Neural progenitor cell (in vitro differentiated cells): ENCODE results near the gene G3BP1. TPM values are rescaled to one million over a fixed set of nuclear protein-coding genes. Genes with fewer than 3 reads are reported as not detected.

Experiments used
- DNase-seq: peaks from one replicate; pipeline ENCODE4 v3.0.0-alpha.2; 2016; ENCODE audit warnings: low spot score
- H2AFZ ChIP-seq: fragments of 200-600 bp; sonication (generic); replicated peaks from 2 replicates; pipeline ENCODE4 v1.6.1; 2016; ENCODE audit warnings: antibody characterized with exemption
- H3F3A ChIP-seq: fragments of 200-600 bp; sonication (generic); 2 replicates; pipeline ENCODE4 v1.6.1; 2016; ENCODE audit warnings: antibody characterized with exemption, low read depth
- H3K27ac ChIP-seq: fragments of 200-600 bp; sonication (generic); 2 replicates; pipeline ENCODE4 v1.5.1; 2016; ENCODE audit warnings: mild to moderate bottlenecking
- H3K27me3 ChIP-seq: fragments of 200-600 bp; sonication (generic); 2 replicates; pipeline ENCODE4 v1.6.1; 2016; ENCODE audit warnings: mild to moderate bottlenecking, moderate library complexity
- H3K36me3 ChIP-seq: fragments of 200-600 bp; sonication (generic); 2 replicates; pipeline ENCODE4 v1.5.1; 2016
- H3K4me1 ChIP-seq: fragments of 200-600 bp; sonication (generic); 2 replicates; pipeline ENCODE4 v1.6.1; 2016; ENCODE audit warnings: mixed run types
- H3K4me2 ChIP-seq: fragments of 200-600 bp; sonication (generic); 2 replicates; pipeline ENCODE4 v1.6.1; 2016
- H3K4me3 ChIP-seq: fragments of 200-600 bp; sonication (generic); 2 replicates; pipeline ENCODE4 v1.5.1; 2016
- H3K79me2 ChIP-seq: fragments of 200-600 bp; sonication (generic); 2 replicates; pipeline ENCODE4 v1.6.1; 2016; ENCODE audit warnings: low read depth
- H3K9ac ChIP-seq: fragments of 200-600 bp; sonication (generic); 2 replicates; pipeline ENCODE4 v1.6.1; 2016
- H3K9me3 ChIP-seq: fragments of 200-600 bp; sonication (generic); 2 replicates; pipeline ENCODE4 v1.5.1; 2016; ENCODE audit warnings: low read depth
- H4K20me1 ChIP-seq: fragments of 200-600 bp; sonication (generic); 2 replicates; pipeline ENCODE4 v1.6.1; 2016; ENCODE audit warnings: low read depth
- H3K27ac Mint-ChIP-seq: 3 replicates; pipeline ENCODE4 v1.8.0; 2021; ENCODE audit warnings: mixed read lengths
- H3K27me3 Mint-ChIP-seq: 2 replicates; pipeline ENCODE4 v1.8.0; 2022; ENCODE audit warnings: low read depth, mild to moderate bottlenecking, inconsistent platforms, moderate library complexity, mixed read lengths; ENCODE audit not compliant: insufficient read depth
- H3K36me3 Mint-ChIP-seq: 3 replicates; pipeline ENCODE4 v1.8.0; 2021; ENCODE audit warnings: mixed read lengths
- H3K4me1 Mint-ChIP-seq: 3 replicates; pipeline ENCODE4 v1.8.0; 2021; ENCODE audit warnings: mixed read lengths
- H3K4me3 Mint-ChIP-seq: 3 replicates; pipeline ENCODE4 v1.8.0; 2021; ENCODE audit warnings: mild to moderate bottlenecking, moderate library complexity, mixed read lengths
- H3K9me3 Mint-ChIP-seq: 3 replicates; pipeline ENCODE4 v1.8.0; 2020; ENCODE audit warnings: mixed read lengths
- EZH2 ChIP-seq: fragments of 200-600 bp; sonication (generic); IDR thresholded peaks from 2 replicates; pipeline ENCODE4 v1.6.1; 2017; ENCODE audit warnings: antibody characterized with exemption, mild to moderate bottlenecking, moderate library complexity
- EZH2phosphoT487 ChIP-seq: fragments of 200-600 bp; sonication (generic); IDR thresholded peaks from 2 replicates; pipeline ENCODE4 v1.6.1; 2017; ENCODE audit warnings: antibody characterized with exemption
- total RNA-seq: library from RNA; depleted of rRNA; stranded (reverse); fragments of >200 nt; gene quantifications from 2 replicates; pipeline ENCODE4 v1.2.3, GENCODE V29; 2015; ENCODE audit warnings: low replicate concordance
- TF ChIP-seq, protein P1 (sequence below): fragments of 200-600 bp; sonication (generic); IDR thresholded peaks from 2 replicates; pipeline ENCODE4 v1.5.1; 2017; ENCODE audit warnings: antibody characterized with exemption, mild to moderate bottlenecking

G3BP1 gene
- total RNA-seq, 1 donor from 2014 or later = 304 TPM

DNA sequence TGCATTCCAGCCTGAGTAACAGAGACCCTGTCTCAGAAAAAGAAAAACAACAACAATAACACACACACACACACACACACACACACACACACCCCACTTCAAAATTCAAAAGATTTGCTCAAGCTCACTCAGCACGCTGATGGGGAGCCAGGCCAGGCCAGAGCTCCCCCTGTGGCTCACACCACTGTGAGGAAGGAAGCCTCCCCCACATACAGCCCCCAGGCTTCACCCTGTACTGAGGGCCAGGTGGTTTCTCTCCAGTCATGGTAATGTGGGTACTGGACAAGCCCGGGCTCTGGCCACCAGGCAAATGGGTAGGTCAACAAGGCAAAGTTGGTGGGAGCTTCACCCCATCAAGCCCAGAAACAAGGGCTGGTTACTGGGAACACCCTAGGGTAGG lies 32.4 kb upstream of the G3BP1 start:
- peaks cover 2% of the 10 kb centered on the region for H3K27me3 Mint-ChIP-seq
- Histone ChIP-seq H3K4me1 (no peaks in the 10 kb centered on the region), H3K27me3 (no peaks in the 10 kb centered on the region), H3F3A (peaks cover 6% of the 10 kb centered on the region), H2AFZ (no peak overlapping the region), H3K9me3 (no peaks in the 10 kb centered on the region), H3K4me3 (no peak overlapping the region), H3K27ac (no peak overlapping the region), H3K36me3 (no peaks in the 10 kb centered on the region), H3K79me2 (no peaks in the 10 kb centered on the region), H3K4me2 (no peak overlapping the region), H3K9ac (no peak overlapping the region), H4K20me1 (no peaks in the 10 kb centered on the region)
- H3K9me3 Mint-ChIP-seq = no peaks in the 10 kb centered on the region
- DNase-seq = no peak
- H3K4me1 Mint-ChIP-seq = peaks cover 21% of the 10 kb centered on the region
- H3K4me3 Mint-ChIP-seq = no peak overlapping the region
- TF ChIP-seq EZH2phosphoT487 (no peak), EZH2 (no peak)
- TF ChIP-seq, protein P1, sequence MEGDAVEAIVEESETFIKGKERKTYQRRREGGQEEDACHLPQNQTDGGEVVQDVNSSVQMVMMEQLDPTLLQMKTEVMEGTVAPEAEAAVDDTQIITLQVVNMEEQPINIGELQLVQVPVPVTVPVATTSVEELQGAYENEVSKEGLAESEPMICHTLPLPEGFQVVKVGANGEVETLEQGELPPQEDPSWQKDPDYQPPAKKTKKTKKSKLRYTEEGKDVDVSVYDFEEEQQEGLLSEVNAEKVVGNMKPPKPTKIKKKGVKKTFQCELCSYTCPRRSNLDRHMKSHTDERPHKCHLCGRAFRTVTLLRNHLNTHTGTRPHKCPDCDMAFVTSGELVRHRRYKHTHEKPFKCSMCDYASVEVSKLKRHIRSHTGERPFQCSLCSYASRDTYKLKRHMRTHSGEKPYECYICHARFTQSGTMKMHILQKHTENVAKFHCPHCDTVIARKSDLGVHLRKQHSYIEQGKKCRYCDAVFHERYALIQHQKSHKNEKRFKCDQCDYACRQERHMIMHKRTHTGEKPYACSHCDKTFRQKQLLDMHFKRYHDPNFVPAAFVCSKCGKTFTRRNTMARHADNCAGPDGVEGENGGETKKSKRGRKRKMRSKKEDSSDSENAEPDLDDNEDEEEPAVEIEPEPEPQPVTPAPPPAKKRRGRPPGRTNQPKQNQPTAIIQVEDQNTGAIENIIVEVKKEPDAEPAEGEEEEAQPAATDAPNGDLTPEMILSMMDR = no peak
- H3K27ac Mint-ChIP-seq = no peak overlapping the region
- peaks cover 3% of the 10 kb centered on the region for H3K36me3 Mint-ChIP-seq

DNA sequence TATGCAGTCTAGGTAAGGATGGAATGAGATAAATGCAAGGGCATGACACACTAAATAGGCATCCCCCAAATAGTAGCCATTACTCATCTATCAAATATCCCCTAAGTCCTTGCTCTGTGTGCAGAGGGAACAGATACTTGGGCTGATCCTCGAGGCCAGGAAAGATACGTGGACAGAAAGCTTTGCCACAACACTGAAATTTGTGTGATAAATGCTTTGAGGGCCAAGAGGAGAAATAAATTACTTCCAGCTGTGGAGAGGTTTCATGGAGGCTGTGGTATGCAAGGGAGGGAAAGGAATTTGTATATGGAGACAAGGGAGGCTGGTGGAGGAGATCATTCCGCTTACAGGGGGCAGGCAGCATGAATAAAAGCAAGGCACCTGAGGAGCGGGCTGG lies 31.8 kb upstream of the G3BP1 start:
- Histone ChIP-seq H3K4me1 (no peaks in the 10 kb centered on the region), H3K79me2 (no peaks in the 10 kb centered on the region), H3F3A (peaks cover 6% of the 10 kb centered on the region), H3K9me3 (no peaks in the 10 kb centered on the region), H3K27ac (no peak overlapping the region), H2AFZ (no peak overlapping the region), H3K4me2 (no peak overlapping the region), H3K36me3 (no peaks in the 10 kb centered on the region), H4K20me1 (no peaks in the 10 kb centered on the region), H3K4me3 (no peak overlapping the region), H3K9ac (no peak overlapping the region), H3K27me3 (no peaks in the 10 kb centered on the region)
- Mint-ChIP-seq H3K27ac (peak overlapping the region; percentile 88), H3K36me3 (peaks cover 3% of the 10 kb centered on the region), H3K4me1 (peaks cover 21% of the 10 kb centered on the region), H3K4me3 (peak overlapping the region; percentile 41), H3K27me3 (peaks cover 2% of the 10 kb centered on the region), H3K9me3 (no peaks in the 10 kb centered on the region)
- peak; percentile 13 for DNase-seq
- TF ChIP-seq EZH2 (no peak), EZH2phosphoT487 (no peak)
- TF ChIP-seq, protein P1 = no peak

DNA sequence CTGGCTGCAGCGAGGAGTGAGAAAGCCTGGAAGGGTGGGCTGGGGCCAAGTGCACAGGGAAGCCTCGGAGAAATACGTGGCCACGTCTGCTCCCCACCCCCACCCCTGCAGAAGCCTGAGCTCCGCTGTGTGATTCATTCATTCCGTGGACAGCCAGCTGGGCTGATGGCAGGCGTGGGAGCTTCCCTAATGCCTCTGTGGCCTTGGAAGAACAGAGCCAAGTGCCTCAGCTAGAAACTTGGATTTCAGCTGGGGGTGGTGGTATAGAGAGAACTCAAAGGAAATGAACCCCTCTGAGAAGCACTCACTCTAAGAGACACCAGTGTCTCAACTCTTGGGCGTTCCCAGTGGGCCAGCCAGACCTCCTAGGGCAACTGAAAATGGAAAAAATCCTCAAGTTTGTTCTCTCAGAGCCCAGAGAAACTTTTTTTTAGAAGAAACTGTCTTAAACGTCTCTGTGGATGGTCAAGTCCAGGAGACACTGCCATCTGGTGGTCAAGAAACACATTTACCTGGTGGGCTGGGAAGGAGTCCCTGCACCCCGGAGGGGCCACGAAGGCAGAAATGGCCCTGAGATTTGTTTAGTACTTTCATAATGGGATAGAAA lies 31.3 kb upstream of the G3BP1 start:
- Histone ChIP-seq H3F3A (peaks cover 6% of the 10 kb centered on the region), H3K4me1 (no peaks in the 10 kb centered on the region), H2AFZ (no peak overlapping the region), H3K27me3 (no peaks in the 10 kb centered on the region), H3K9me3 (no peaks in the 10 kb centered on the region), H4K20me1 (no peaks in the 10 kb centered on the region), H3K27ac (no peak overlapping the region), H3K79me2 (no peaks in the 10 kb centered on the region), H3K4me2 (no peak overlapping the region), H3K36me3 (no peaks in the 10 kb centered on the region), H3K9ac (no peak overlapping the region), H3K4me3 (no peak overlapping the region)
- DNase-seq = peak; percentile 77
- H3K4me1 Mint-ChIP-seq = peaks cover 21% of the 10 kb centered on the region
- H3K27ac Mint-ChIP-seq = peak overlapping the region; percentile 88
- TF ChIP-seq, protein P1 = peak; percentile 96
- TF ChIP-seq EZH2 = no peak
- H3K27me3 Mint-ChIP-seq = peaks cover 2% of the 10 kb centered on the region
- H3K36me3 Mint-ChIP-seq = peaks cover 3% of the 10 kb centered on the region
- peak overlapping the region; percentile 41 for H3K4me3 Mint-ChIP-seq
- no peaks in the 10 kb centered on the region for H3K9me3 Mint-ChIP-seq
